ENCODE data around the gene PSMB7. TPM values are rescaled to one million over a fixed set of nuclear protein-coding genes. Genes with fewer than 3 reads are reported as not detected.

The PSMB7 gene
- total and polyA plus RNA-seq, 12 donors, result 148 to 308 (median 163) TPM

DNA sequence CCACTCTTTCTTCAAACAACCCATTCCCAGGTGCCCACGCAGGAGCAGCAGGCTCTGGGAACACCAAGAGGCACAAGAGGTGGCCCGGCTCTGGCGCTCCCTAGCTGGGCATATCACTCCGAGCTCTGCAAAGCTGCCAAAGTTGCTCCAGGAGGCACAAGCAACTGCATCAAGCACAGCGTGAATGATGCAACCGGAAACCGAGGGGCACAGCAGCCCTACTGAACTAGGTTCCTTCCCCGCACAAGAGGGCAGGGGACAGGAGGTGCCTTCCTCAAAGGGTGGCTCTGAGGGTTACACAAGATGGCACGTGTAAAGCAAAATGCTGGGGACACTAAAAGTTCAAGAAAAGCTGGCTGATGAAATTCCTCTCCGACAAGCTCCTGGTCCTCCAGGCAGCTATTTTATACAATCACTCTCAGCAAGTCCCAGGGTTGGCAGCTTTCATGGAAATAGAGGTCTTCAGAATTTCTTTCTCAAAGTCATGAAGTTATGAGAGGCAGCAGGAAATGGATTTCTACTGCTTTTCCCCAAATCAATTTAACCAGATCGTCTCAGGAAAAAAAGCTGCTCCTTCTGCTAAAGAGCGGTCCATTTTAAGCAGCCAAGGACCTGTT, 22.9 kb downstream of the PSMB7 start:
- Histone ChIP-seq H3K27ac (peak overlapping the region in 1 of 10 donors; percentile 11), H3K9me3 (no peaks in the 10 kb centered on the region), H3K36me3 (peaks cover 0 to 50% (median 0%) of the 10 kb centered on the region in 9 donors), H3K4me1 (peaks cover 3 to 77% (median 54%) of the 10 kb centered on the region in 9 donors), H3K4me3 (no peak overlapping the region), H3K27me3 (no peaks in the 10 kb centered on the region)
- TF ChIP-seq, protein P1, sequence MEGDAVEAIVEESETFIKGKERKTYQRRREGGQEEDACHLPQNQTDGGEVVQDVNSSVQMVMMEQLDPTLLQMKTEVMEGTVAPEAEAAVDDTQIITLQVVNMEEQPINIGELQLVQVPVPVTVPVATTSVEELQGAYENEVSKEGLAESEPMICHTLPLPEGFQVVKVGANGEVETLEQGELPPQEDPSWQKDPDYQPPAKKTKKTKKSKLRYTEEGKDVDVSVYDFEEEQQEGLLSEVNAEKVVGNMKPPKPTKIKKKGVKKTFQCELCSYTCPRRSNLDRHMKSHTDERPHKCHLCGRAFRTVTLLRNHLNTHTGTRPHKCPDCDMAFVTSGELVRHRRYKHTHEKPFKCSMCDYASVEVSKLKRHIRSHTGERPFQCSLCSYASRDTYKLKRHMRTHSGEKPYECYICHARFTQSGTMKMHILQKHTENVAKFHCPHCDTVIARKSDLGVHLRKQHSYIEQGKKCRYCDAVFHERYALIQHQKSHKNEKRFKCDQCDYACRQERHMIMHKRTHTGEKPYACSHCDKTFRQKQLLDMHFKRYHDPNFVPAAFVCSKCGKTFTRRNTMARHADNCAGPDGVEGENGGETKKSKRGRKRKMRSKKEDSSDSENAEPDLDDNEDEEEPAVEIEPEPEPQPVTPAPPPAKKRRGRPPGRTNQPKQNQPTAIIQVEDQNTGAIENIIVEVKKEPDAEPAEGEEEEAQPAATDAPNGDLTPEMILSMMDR (IDR thresholded peaks at IDR 0.05), result no peak
- DNase-seq (peak in 1 of 2 donors; percentile 22), ATAC-seq (peak in 4 of 8 donors; percentile 39 to 58 (median 46))
- 84 to 90% methylated on average over 12 of the region's 12 CpGs for WGBS, 2 donors
- intact Hi-C loops (cut with DNase I), result loop anchor here in 3 of 10 donors (10.0 kb wide), 1 partner anchor 268 kb away; no protein-coding TSS in a partner anchor

DNA sequence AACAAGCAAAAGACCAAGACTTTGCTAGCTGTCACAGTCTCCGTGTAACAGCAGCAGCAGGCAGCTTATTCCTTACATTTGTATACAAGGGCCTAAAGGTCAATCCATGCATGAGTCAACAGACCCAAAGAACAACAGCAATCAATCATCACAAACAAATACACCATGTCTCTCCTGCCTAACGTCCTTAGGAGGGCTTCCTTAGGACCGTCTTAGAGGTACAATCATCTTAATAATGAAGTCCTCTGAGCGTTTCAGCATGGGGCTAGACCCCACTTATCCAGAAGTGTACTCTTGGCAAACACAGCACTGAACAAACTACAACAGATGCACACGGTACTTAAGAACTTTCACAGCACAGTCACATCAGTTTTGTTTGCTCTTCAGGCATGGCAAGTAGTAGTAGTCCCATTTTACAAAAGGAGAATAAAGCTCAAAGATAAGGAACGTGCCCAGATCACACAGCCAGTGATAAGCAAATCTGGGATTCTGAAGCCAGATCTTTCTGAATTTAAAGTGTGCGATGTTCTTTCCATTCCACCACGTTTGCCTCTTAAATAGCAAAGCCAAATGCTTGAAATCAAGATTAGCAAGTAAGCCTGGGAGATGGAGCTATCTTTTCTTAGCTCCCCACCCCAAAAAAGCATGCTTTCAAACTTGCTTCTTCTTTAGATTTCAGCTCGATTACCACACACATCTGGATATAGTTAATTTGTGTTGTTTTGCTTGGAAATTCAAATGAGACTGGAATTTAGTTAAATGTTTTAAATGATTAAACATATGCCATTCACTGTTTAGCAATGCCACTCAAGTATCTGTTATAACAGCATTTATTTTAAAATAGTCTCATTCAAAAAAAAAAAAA, 24.2 kb downstream of the PSMB7 start:
- no peak for ATAC-seq
- Histone ChIP-seq H3K9me3 (no peaks in the 10 kb centered on the region), H3K27me3 (no peaks in the 10 kb centered on the region), H3K4me3 (no peak overlapping the region), H3K4me1 (peaks cover 3 to 89% (median 59%) of the 10 kb centered on the region in 9 donors), H3K27ac (no peak overlapping the region), H3K36me3 (peaks cover 0 to 37% (median 0%) of the 10 kb centered on the region in 9 donors)
- 58 to 61% methylated on average over 9 of the region's 9 CpGs for WGBS, 2 donors
- TF ChIP-seq, protein P1 (IDR thresholded peaks at IDR 0.05), result no peak
- intact Hi-C loops (cut with DNase I), result loop anchor here in 3 of 10 donors (10.0 kb wide), 1 partner anchor 266 kb away; no protein-coding TSS in a partner anchor
- DNase-seq, result no peak

DNA sequence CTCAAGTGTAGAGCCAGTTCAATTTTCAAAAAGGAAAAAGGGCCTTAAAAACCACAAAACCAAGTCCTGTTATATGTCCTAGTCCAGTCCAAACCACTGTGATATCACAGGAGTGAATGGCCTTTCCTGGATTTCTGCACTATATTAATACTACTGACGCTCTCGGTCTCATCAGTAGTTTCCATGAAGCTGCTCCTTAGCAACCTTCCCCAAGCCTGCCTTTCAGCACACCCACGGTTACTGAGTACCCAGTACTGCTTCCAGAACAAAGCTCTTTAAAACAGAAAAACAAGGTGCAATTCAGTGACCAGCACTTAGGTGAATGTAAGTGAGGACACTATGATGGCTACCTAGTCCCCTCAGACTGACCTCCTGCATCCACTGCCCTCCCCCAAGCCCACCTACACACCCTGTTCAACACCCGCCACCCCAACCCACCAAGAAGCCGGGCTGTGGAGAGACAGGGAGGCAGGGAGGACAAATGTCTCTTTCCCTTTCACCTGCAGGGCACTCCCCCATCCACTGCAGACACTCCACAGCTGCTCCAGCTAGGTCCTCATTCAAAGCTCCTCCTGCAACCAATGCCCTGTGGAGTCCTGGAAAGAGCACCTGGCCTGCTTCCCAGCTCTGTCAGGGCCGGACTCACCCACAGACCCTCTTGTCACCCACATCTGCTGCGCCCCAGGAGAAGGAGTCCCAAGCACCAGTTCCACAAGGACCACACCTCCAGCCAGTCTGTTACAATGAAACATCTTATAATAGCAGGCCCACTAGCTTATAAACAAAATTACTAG, 25.9 kb downstream of the PSMB7 start:
- Histone ChIP-seq H3K4me1 (peaks cover 3 to 90% (median 76%) of the 10 kb centered on the region in 9 donors), H3K9me3 (no peaks in the 10 kb centered on the region), H3K27ac (no peak overlapping the region), H3K36me3 (peaks cover 0 to 34% (median under 1%) of the 10 kb centered on the region in 9 donors), H3K27me3 (no peaks in the 10 kb centered on the region), H3K4me3 (no peak overlapping the region)
- DNase-seq (no peak), ATAC-seq (peak in 2 of 8 donors; percentile 27 to 61)
- TF ChIP-seq, protein P1 (IDR thresholded peaks at IDR 0.05), result no peak
- intact Hi-C loops (cut with DNase I), result no loop called here
- WGBS, 2 donors, result 70 to 82% methylated on average over 7 of the region's 7 CpGs
